ENCODE results near the gene RNF123. TPM values are rescaled to one million over a fixed set of nuclear protein-coding genes. Genes with fewer than 3 reads are reported as not detected.

The RNF123 gene
- total and polyA plus RNA-seq, 4 donors: 34.3 to 104 (median 40.2) TPM

- no peak for DNase-seq (ENCODE audit: low spot score)
- TF ChIP-seq SP1 (IDR thresholded peaks at IDR 0.05) (no peak), ATF3 (IDR thresholded peaks at IDR 0.05) (no peak), EGR1 (IDR thresholded peaks at IDR 0.05; ENCODE audit: low read depth in 2 of 2) (no peak)
- Histone ChIP-seq H3K9ac (ENCODE audit: low read depth in 1 of 2, low read length in 2 of 2) (no peak overlapping the region), H3K27me3 (ENCODE audit: control insufficient read depth in 4 of 4, insufficient read depth in 4 of 4, low read length in 3 of 4) (no peaks in the 10 kb centered on the region), H3K27ac (ENCODE audit: low read depth in 1 of 2, low read length in 2 of 2) (no peak overlapping the region), H3K4me1 (ENCODE audit: control insufficient read depth in 4 of 4, insufficient read depth in 4 of 4, low read length in 3 of 4) (peaks cover 2 to 14% (median 7%) of the 10 kb centered on the region in 4 donors), H3K4me3 (ENCODE audit: low read depth in 1 of 3, low read length in 3 of 3) (no peak overlapping the region), H3K36me3 (ENCODE audit: control insufficient read depth in 4 of 4, insufficient read depth in 3 of 4, low read depth in 1 of 4, low read length in 3 of 4) (peaks cover 6 to 63% (median 23%) of the 10 kb centered on the region in 4 donors), H3K9me3 (ENCODE audit: control insufficient read depth in 4 of 4, low read length in 3 of 4) (no peaks in the 10 kb centered on the region)
- 92% methylated on average over 13 of the region's 13 CpGs for whole genome bisulfite sequencing
Measured at GRCh38 chr3:49715611-49716121, 26.3 kb downstream of the RNF123 start.

- H3K4me3 ChIP-seq (ENCODE audit: low read depth in 1 of 3, low read length in 3 of 3): no peak overlapping the region
- WGBS: 96% methylated on average over 7 of the region's 7 CpGs
- no peak overlapping the region for H3K9ac ChIP-seq (ENCODE audit: low read depth in 1 of 2, low read length in 2 of 2)
- H3K27me3 ChIP-seq (ENCODE audit: control insufficient read depth in 4 of 4, insufficient read depth in 4 of 4, low read length in 3 of 4): no peaks in the 10 kb centered on the region
- TF ChIP-seq MAX (IDR thresholded peaks at IDR 0.05): no peak
- no peak for TF ChIP-seq GABPA (IDR thresholded peaks at IDR 0.05 in 1 of 2, conservative IDR thresholded peaks at IDR 0.05 in 1 of 2)
- no peak for TF ChIP-seq ZBTB33 (IDR thresholded peaks at IDR 0.05)
- no peak for TF ChIP-seq RXRA (IDR thresholded peaks at IDR 0.05)
- TF ChIP-seq FOXA1 (IDR thresholded peaks at IDR 0.05): no peak
- no peak for TF ChIP-seq CTCF (IDR thresholded peaks at IDR 0.05; ENCODE audit: low read depth, low read length, missing input control)
- no peak for TF ChIP-seq YY1 (IDR thresholded peaks at IDR 0.05)
- no peak for TF ChIP-seq ATF3 (IDR thresholded peaks at IDR 0.05)
- no peak for TF ChIP-seq EGR1 (IDR thresholded peaks at IDR 0.05; ENCODE audit: low read depth in 2 of 2)
- TF ChIP-seq SP1 (IDR thresholded peaks at IDR 0.05): no peak
- TF ChIP-seq REST (IDR thresholded peaks at IDR 0.05): no peak
- TF ChIP-seq JUND (IDR thresholded peaks at IDR 0.05): no peak
- TF ChIP-seq FOXA2 (IDR thresholded peaks at IDR 0.05): no peak
- no peak for DNase-seq (ENCODE audit: low spot score)
- peaks cover 2 to 14% (median 7%) of the 10 kb centered on the region in 4 donors for H3K4me1 ChIP-seq (ENCODE audit: control insufficient read depth in 4 of 4, insufficient read depth in 4 of 4, low read length in 3 of 4)
- no peaks in the 10 kb centered on the region for H3K9me3 ChIP-seq (ENCODE audit: control insufficient read depth in 4 of 4, low read length in 3 of 4)
- H3K27ac ChIP-seq (ENCODE audit: low read depth in 1 of 2, low read length in 2 of 2): no peak overlapping the region
- H3K36me3 ChIP-seq (ENCODE audit: control insufficient read depth in 4 of 4, insufficient read depth in 3 of 4, low read depth in 1 of 4, low read length in 3 of 4): peaks cover 6 to 68% (median 23%) of the 10 kb centered on the region in 4 donors
Measured at GRCh38 chr3:49716169-49716568, 26.8 kb downstream of the RNF123 start.
